ENCODE results near the gene ZNF775.

ZNF775 gene

DNA sequence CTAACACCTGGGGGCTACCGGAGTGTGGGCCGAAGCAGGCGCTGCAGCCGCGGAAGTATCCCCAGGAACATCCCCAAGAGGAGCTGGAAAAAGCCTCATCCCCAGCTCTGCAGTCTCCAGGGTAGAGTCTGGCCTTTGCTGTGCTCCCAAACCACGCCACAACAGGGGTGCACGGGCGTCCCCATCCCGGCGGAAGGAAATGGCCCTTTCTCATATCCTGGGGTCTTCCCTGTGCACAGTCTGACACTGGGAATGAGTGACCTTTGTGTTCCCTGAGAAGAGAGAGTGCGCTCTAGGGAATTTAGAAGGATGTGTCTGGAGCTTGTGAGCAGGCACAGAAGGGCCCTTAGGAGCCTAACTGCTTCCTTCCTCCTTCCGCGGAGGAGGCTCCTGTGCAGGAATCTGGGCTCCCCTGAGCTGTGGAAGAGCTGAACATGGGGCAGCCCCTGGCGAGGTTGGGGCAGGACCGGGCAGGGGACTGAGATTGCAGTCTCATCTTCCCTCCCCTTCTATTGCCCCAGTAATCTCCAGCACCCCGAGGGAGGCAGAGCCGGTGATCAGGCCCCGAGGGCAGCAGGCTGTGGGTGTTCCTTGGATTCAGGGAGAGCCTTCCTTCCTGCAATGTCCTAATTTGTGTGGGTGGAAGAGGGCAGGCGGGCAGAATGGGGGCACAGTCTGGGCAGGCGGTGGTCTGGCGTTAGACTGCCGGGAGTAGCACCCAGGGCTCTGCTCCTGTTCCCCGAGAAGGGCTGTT is 9.2 kb upstream of the ZNF775 start:
- DNase-seq: no peak

DNA sequence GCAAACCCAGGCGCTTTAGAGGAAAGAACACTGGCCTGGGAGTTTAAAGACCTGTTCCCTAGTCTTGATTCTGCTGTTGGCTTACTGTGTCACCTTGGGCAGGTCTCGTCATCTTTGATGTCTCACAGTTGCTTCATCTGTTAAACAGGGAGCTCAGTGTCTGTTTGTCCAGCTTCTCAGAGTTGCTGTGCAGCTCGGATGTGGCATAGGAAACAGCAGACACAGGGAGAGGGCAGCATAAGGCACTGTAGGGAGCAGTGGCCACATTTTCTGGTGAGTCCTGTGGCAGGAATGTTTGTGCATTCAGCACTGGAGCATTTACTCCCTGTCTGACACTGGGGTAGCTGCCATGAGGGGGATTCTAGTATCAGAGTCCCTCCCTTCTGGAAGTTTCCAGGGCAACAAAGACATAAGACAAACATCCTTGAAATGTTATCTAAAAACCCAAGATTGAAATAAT is 8.5 kb upstream of the ZNF775 start:
- no peak for DNase-seq

DNA sequence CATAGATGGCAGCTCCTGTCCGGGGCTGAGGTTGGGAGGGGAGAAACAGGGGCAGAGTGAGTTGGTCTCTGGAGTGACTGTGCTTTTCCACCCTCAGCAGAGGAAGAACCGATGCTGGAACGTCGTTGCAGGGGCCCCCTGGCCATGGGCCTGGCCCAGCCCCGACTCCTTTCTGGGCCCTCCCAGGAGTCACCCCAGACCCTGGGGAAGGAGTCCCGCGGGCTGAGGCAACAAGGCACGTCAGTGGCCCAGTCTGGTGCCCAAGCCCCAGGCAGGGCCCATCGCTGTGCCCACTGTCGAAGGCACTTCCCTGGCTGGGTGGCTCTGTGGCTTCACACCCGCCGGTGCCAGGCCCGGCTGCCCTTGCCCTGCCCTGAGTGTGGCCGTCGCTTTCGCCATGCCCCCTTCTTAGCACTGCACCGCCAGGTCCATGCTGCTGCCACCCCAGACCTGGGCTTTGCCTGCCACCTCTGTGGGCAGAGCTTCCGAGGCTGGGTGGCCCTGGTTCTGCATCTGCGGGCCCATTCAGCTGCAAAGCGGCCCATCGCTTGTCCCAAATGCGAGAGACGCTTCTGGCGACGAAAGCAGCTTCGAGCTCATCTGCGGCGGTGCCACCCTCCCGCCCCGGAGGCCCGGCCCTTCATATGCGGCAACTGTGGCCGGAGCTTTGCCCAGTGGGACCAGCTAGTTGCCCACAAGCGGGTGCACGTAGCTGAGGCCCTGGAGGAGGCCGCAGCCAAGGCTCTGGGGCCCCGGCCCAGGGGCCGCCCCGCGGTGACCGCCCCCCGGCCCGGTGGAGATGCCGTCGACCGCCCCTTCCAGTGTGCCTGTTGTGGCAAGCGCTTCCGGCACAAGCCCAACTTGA is 7.8 kb upstream of the ZNF775 start:
- DNase-seq: no peak

DNA sequence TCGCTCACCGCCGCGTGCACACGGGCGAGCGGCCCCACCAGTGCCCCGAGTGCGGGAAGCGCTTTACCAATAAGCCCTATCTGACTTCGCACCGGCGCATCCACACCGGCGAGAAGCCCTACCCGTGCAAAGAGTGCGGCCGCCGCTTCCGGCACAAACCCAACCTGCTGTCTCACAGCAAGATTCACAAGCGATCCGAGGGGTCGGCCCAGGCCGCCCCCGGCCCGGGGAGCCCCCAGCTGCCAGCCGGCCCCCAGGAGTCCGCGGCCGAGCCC is 7.2 kb upstream of the ZNF775 start:
- DNase-seq: no peak

DNA sequence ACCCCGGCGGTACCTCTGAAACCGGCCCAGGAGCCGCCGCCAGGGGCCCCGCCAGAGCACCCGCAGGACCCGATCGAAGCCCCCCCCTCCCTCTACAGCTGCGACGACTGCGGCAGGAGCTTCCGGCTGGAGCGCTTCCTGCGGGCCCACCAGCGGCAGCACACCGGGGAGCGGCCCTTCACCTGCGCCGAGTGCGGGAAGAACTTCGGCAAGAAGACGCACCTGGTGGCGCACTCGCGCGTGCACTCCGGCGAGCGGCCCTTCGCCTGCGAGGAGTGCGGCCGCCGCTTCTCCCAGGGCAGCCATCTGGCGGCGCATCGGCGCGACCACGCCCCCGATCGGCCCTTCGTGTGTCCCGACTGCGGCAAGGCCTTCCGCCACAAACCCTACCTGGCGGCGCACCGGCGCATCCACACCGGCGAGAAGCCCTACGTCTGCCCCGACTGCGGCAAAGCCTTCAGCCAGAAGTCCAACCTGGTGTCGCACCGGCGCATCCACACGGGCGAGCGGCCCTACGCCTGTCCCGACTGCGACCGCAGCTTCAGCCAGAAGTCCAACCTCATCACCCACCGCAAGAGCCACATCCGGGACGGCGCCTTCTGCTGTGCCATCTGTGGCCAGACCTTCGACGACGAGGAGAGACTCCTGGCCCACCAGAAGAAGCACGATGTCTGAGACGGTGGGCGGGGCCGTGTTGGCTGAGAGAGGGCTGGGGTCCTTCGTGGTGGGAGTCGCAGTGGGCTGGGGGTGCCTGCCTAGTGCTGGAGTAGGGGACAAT is 6.7 kb upstream of the ZNF775 start:
- no peak for DNase-seq

DNA sequence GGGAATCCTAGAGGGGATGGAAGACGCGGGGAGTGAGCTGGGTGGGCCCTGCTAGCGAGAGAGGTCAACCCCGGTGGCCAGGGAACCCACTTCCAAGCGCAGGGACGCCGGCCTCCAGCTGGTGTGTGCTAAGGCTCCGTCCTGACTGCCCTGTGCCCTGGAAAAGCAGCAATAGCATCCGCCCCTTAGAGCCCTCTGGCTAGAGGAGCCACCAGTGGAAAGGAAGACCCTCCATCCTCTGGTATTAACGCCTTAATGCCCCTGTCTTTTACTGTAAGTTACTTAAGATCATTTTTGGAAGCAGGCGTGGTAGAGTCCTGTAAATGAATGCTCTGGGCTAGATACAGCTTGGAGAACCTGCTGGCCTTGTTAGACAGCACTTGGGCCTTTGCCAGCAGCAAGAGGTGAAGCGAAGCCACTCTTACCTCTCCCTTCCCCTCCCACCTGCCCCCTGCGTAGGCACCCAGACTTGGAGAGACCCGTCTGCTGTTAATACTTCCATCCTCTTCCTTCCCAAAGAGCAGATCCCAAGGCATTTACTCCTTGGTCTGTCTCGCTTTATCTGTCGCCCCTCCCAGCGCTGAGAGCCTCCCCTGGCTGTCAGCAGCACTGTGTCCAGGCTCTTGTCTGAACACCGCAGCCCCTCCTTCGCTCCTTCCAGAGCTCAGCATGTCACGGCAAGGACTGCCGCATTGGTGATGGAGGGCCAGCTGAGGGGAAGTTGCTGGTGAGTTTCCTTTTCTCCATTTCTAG is 5.9 kb upstream of the ZNF775 start:
- DNase-seq: no peak

DNA sequence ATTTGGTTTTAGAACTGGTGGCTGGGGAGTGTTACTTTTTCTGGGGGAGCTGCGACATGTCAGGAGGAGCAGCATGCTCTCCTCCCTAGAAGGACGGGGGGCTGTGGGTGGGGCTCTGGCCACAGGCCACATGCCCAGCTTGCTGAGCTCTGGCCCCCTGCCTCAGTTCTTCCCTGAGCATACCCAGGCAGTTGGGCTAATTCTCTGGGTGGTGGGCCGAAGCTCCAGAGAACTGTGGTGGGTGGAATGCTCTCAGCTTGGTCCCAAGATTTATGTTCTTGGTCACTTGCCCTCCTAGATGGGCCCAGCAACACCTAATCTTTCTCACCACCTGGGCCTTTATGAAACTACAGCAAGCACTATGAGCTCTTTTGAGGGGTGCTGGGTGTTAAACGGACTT is 5.1 kb upstream of the ZNF775 start:
- DNase-seq: no peak

DNA sequence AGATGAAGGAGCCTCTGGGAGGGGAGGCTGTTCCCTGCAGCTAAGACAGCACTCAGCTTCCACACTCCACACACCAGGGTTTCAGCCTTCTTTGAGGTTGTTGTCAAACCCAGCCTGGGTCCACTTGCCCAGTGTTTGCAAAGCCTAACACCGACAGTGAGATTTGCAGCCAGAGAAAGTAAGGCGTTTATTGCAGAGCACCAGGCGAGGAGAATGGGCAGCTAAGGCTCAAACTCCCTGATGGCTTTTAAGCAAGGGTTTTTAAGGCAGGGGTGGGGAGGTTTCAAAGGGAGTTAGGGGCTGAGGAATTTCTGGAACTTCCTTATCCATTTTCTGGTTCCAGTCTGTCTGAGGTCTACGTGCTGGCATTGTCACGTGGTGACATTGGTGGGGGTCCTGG is 4.7 kb upstream of the ZNF775 start:
- DNase-seq: no peak

DNA sequence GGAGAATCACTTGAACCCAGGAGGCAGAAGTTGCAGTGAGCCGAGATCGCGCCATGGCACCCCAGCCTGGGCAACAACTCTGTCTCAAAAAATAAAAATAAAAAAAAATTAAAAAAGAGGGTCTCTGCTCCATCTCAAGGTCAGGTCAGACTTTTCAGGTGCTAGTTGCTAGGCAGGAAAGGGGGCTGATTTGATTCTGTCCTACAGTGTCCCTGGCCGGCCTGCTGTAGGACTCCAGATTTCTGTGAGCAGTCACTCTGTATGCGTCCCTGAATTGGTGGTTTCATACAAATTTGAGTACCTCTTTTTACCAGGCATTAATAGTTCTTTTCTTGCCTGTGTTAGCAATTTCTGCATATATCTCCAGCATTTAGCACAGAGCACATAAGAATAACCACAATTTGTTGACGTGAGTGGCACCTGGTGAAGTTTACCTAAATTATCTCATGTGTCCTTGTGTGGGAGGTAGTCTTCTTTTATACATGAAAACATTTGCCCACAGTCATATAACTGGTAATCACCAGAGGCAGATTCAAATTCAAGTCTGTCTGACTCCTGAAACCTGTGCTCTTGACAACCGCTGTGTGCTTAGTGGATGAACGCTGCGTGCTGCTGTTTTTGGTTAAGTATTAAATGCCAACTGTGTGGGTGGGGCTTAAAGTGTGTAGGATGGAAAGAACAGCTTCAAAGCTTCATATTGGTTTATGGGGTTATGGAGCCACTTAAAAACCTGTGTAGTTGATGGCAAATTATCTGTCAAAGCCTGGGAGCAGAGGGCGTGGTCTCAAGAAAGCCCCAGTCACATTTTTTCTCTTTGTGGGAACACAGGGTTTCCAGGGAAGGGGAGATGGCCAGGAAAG is 3.2 kb upstream of the ZNF775 start:
- DNase-seq: no peak

DNA sequence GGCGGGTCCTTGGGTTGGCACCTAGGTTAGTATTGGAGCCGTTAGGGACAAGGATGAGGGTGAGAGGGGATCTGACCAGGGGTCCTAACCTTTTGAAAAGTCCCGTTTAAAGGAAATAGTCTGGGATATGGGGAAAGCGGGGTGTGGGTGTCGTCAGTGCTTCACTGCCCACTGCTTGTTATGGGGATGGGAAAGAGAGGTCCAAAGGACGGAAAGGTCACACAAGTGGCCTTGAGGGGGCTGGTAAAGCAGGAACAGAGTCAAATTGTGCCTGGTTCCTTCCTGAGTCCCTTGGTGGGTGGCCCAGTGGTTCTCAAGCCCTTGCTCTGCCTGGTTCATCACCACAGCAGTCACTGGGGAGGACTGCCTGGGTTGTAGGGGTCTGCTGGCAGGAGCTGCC is 2.6 kb upstream of the ZNF775 start:
- DNase-seq: no peak

DNA sequence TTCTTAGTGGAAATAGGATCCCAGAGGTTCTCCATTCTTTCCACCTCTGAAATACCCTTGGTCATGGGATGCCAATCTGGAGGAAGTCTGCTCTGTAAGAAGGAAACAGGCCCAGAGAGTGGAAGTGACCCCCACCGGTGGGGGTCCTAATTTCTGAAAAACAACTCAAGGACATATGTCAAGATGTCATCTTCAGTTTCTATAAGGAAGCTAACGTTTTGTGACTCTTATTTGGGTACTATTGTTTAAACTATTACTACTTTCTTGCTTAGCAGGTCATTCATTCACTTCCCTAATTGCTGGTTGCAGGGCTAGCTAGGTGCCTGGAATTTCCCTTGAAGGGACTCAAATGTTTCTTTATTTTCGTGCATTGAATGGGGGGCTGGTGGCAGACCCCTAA is 1.9 kb upstream of the ZNF775 start:
- DNase-seq: no peak

DNA sequence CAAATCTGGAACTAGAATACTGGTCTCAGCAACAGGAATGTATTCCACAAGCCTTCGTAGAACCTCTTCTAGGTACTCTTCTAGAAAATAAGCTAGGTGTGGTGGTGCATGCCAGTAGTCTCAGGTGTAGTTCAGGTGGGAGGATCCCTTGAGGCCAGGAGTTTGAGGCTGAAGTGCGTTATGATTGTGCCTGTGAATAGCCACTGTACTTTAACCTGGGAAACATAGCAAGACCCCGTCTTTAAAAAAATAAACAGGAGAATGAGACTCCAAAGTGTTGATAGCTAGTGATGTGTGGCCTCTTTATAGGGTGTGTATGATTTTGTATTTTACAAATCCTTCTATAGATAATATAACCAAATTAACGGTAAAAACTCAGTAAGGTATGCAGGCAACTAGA is 1.5 kb upstream of the ZNF775 start:
- no peak for DNase-seq

DNA sequence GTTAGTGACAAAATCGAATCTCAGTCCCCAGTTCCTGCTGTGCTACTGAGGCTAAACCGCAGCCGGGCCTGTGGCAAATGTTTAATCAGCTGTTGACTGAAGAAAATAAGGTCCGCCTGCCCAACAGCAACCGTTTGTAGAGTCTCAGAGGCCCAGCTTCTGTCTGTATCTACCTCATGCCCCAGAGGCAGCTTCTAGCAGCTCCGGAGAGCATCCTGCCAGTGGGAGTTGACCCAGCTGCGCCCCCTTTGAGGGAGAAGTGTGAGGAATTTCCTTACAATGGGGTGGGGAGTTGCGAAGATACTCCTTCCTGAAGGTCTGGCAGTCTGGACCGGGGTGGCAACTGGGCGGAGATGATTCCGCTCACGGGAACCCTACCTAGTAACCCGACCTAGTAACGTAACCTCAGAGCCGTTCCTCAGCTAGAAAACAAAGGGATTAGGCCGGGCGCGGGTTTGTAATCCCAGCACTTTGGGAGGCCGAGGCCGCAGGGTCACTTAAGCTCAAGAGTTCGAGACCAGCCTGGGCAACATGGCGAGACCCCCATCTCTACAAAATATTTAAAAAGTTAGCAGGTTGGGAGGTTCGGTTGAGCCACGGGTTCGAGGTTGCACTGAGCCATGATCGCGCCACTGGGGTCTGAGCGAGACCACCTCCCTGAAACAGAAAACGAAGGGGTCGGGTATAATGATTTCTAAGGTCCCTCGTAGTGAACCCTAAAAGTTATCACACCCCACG is 846 bp upstream of the ZNF775 start:
- DNase-seq: peak; percentile 85

DNA sequence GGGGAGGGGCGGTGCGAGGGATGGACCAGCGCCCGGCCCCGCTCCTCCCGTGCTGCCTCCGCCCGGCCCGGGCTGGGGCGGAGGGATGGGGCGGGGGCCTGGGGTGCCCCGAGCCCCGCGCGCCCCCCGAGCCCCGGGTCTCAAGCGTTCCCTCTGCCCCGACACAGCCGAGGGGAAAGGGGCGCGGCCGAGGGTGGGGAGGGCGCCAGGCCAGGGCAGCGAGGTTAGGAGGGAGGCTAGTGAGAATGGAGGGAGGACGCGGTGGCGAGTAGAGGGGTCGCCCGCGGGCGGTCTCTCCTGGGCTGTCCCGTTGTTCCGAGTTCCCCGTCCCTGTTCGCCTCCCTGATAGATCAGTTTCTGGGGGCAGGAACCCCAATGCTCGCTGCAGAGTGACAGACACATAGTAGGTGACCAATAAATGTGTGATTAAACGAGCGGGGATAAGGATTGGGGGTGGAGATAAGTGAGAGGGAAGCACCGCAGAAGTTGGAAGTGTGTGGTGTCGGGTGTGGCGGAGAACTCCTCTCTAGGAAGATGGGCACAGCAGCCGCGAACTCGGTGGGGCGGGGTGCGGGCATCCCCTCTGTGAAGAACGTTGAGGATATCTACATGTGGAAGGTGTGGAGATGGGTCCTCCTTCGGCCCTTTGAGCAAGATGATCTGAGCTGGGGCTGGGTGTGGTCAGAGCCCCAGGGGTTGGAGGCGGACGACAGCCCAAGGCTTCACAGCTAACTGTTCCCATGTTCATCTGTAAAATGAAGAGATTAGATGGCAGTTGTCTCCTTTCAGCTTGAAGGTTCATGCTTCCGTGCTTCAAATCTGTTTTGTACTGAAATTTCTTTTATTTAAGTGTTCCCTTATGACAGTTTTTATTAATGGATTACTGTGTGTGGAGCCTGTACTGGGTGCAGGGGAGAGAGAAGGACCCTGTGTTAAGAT is 580 bp downstream of the ZNF775 start:
- DNase-seq: peak; percentile 72

DNA sequence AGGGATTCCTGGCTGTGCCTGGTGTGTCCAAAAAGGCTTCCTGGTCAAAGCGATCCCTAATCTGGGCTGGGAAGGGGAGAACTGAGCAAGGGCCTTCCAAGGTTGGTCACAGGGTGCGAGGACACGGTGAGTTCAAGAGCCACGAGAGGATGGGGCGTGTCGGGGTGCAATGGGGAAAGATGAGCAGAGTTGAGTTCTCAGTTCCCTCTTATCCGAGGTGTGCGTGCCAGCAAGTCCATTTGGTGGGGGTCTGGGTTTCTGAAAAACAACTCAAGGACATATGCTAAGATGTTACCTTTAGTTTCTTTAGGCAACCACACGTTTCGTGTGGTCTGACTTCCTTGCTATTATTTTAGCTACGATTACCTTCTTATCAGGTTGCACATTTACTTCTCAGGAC is 1.3 kb downstream of the ZNF775 start:
- DNase-seq: no peak

DNA sequence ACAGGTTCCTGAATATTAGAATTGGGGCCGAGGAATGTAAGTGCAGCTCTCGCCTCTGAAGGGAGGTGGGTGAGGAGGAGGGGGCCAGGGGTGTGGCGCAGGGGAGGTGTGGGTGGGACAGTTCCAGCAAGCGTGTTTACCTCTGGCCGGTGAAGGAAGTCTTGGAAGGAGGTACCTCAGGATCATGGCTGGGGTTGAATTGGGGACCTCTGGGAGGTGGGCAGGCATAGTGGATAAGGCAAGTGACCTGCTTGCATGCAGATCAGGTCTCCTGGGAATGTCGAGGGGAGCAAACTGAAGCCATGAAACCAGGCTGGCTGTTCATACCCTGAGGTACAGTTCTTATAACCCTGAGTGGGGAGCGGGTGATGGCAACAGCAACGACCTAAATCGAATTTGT is 2.0 kb downstream of the ZNF775 start:
- DNase-seq: no peak

DNA sequence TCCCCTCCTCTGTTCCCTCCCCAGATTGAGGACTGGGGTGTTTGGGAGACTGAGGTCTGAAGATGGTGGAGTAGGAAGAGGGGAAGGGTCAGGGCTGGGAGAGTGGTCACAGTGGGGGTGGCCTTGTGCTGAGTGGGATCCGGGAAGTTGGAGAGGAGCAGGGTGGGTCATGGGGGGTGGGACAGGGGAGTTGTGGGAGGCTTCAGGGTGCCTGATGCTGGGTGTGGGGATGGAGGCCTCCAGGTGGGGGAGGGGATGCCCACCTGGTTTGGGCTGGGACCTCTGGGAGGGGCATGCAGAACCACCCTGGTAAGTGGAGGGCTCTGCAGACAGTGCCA is 2.6 kb downstream of the ZNF775 start:
- no peak for DNase-seq

DNA sequence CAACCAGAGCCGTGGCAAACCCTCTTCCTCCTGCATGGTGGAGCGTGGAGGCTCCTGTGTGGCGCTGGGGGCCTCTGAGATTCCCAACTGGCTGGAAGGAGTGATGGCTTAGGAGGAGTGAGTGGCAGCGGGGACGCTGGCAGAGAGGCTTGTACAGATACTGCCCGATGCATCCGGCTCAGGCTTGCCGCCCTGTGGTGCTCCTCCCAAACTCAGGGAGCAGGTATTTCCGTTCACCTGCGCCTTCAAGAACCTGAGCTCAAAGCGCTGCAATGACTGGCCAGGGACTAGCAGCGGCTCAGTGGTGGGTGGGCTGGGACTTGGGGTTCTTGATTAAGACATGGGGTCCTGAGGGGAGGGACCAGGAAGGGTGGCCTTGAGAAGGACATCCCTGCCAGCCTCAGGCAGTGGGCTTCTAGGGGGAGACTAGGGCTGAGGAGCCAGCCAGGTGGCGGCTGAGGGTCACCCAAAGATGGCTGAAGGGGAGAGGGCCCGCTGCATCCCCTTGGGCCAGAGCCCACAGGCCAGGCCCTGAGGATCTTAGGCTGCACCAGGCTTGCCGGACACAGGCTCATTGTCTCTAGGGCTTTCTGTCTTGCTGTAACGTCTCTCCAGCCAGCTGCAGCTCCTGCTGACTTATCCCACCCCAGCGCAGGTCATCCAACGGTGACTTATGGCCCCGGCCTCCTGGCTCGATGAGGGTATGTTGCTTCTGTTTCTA is 3.2 kb downstream of the ZNF775 start:
- no peak for DNase-seq

DNA sequence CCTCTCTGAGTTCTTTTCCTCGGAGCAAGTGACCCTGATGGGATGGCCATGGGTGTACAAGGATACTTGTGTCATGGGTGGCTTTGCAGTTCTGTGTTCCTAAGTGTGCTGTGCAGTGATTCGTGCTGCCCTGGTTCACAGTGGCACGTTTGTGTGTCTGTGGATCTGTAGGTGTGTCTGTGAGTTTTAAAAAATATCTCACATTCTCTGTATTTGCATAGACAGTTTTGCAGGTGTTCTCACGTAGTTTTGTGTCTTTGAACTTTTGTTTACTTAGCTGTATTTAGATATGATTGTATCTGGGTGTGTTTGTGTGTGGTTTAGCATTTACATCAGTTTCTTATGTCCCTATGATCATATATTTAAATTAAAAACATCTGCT is 3.7 kb downstream of the ZNF775 start:
- DNase-seq: no peak

All from NCI-H1092 treated with DMSO at 0.1 percent for 48 hours (cell line).